Measurements from ENCODE around the gene XRCC4.

DNA sequence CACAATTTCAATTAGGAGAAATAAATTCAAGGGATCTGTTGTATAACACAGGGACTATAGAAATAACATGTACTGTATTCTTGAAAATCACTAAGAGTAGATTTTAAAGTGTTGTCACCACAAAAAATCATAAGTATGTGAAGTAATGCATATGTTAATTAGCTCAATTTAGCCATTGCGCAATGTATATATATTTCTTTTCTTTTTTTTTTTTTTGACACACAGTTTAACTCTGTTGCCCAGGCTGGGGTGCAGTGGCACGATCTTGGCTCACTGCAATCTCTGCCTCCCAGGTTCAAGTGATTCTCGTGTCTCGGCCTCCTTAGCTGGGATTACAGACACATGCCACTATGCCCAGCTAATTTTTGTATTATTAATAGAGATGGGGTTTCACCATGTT, 70.2 kb downstream of the XRCC4 start:
- TF ChIP-seq, protein P1, sequence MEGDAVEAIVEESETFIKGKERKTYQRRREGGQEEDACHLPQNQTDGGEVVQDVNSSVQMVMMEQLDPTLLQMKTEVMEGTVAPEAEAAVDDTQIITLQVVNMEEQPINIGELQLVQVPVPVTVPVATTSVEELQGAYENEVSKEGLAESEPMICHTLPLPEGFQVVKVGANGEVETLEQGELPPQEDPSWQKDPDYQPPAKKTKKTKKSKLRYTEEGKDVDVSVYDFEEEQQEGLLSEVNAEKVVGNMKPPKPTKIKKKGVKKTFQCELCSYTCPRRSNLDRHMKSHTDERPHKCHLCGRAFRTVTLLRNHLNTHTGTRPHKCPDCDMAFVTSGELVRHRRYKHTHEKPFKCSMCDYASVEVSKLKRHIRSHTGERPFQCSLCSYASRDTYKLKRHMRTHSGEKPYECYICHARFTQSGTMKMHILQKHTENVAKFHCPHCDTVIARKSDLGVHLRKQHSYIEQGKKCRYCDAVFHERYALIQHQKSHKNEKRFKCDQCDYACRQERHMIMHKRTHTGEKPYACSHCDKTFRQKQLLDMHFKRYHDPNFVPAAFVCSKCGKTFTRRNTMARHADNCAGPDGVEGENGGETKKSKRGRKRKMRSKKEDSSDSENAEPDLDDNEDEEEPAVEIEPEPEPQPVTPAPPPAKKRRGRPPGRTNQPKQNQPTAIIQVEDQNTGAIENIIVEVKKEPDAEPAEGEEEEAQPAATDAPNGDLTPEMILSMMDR (conservative IDR thresholded peaks at IDR 0.05 in 1 of 2, IDR thresholded peaks at IDR 0.05 in 1 of 2; ENCODE audit: extremely low read depth in 1 of 2, insufficient read depth in 1 of 2, low read depth in 1 of 2, low read length in 2 of 2) = no peak
- TF ChIP-seq EZH2 (IDR thresholded peaks at IDR 0.05; ENCODE audit: borderline replicate concordance, low read length) = no peak
